Measurements from ENCODE around the gene DNASE2.

The DNASE2 gene

DNA sequence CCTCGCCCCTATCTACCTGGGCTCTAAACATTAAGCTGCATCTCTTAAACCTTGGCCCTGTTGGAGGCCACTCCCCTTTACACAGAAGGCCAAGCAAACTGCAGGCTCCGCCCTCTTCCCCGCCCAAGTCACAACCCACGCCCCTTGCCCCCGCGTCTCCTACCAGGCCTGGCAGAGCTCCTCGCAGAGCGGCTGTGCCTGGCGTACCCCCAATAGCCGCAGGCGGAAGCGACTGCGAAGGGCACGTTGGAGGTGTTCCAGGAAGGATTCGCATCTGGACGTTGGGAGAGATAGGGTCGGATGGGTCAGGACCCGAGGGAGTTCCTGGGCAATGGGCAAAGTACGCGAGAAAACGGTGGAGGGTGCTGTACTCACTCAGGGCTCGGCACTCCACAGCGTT, 52.8 kb downstream of the DNASE2 start:
- peak in 1 of 2 donors; percentile 26 for DNase-seq

DNA sequence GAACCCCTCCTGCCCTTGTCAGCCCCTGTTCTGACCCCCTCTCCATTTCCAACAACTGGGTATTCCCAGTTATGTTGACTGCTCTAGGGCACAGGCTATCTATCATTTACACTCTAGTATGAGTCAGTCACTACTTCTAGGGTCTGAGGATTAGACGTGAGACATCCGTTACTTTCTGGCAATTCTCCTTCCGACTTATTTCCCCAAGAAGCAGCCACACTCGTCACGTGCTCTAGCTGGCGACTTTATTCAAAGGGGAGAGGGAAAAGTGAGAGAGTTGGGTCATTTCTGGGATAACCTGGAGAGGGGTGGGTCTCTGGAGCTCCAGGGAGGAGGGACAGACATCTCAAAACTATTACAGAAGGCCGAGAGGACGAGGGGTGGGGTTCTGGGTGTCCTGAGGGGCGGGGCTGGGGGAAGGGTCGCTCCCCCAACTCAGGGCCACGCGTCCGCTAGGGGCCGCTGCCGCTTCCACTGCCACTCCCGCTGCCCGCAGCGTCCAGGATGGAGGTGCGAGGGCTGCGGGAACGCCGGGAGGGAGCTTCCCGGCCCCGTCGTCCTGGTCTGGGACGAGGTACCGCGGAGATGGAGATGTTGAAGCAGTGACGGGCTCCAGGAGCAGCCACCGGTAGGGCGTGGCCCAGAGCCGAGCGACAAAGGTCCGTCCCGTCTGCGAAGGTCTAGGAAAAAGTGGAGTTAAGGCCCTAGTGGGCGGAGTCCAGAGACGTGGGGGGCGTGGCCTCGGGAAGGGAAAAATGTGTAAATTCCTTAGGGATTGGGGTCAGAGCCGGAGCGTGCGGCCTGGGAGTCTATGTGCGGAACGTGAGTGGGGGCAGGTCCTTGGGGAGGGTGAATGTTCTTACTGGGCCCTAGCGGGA, 55.8 kb downstream of the DNASE2 start:
- peak in 1 of 2 donors; percentile 35 for DNase-seq
